RWPE1 (cell line): ENCODE results near the gene SLC29A4.

ENCODE experiments used
- CTCF ChIA-PET: fragments of 350-600 bp; sonication (Branson Sonifier 250); formaldehyde crosslinking; extraction: SDS; loops from one replicate; lab custom pipeline; 2021; lab: Yijun Ruan, JAX
- POLR2A ChIA-PET: fragments of 400-600 bp; formaldehyde crosslinking; extraction: SDS; loops from one replicate; lab custom pipeline; 2020; ENCODE audit warnings: antibody characterized with exemption; ENCODE audit not compliant: low non-redundant PET; lab: Yijun Ruan, JAX
- DNase-seq: peaks from one replicate; pipeline ENCODE4 v3.0.0; 2012; ENCODE audit warnings: low spot score
- H3K27ac ChIP-seq: fragments of 450-650 bp; 2 replicates; pipeline ENCODE4 v1.5.1; 2017
- CTCF ChIP-seq: fragments of 450-650 bp; conservative IDR thresholded peaks from 2 replicates; pipeline ENCODE4 v1.5.1; 2017; ENCODE audit warnings: low read depth, mild to moderate bottlenecking

Gene SLC29A4

DNA sequence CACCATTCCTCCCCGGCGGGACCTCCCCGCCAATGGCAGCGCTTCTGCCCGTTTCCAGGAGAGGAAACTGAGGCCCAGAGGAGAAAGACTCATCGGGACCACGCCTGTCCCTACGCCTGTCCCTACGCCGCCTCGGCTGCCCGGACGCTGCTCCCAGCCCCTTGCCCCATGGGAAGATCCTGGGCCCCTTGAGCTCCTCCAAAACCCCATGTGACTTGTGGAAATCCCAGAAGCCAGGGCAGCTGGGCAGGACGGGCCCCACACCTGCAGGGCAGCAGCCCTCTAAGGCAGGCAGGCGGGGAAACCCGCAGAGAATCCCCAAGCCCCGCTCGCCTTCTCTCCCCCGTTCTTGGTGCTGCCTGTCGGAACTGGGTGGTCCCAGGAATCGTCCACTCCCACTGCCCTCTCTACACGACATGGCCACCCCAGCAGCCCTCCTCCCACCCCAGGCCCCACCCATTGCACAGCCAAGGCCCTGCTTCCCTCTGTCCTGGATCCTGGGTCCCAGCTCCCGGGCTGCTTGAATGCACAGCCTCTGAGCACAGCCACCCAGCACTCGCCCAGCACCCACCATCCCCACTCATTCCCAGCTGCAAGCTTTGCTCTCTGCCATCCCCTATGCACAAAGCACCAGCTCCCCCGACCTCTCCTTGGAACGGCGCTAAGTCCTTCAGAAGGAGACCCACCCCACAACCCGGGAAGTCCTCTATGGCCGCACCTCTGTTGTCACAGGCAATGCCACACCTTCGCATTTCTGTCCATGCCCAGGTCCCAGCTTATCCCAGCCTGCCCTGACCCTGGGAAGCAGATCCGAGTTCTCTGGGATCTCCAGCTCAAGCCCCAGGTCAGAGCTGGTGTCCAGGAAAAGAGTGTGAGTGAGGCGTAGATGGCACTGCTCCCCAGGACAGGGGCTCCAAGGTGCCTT is 50.6 kb downstream of the SLC29A4 start:
- TF ChIP-seq CTCF: no peak
- ChIA-PET CTCF (interaction anchor here (0.6 kb wide), 2 partner anchors 34 to 93 kb away, joined by 3 to 4 read pairs; no protein-coding TSS in a partner anchor), POLR2A (interaction anchor here (0.6 kb wide), 1 partner anchor 34 kb away, joined by 3 read pairs; no protein-coding TSS in a partner anchor)
- DNase-seq: no peak
- H3K27ac ChIP-seq: peak overlapping the region; percentile 3; the same call in 1 of the 2 replicates

GRCh38 chr7:5334671-5335070 is 51.9 kb downstream of the SLC29A4 start:
- no peak for TF ChIP-seq CTCF
- POLR2A ChIA-PET: no interaction called here
- CTCF ChIA-PET: no interaction called here
- no peak for DNase-seq
- no peak overlapping the region for H3K27ac ChIP-seq

GRCh38 chr7:5337047-5337446 is 54.3 kb downstream of the SLC29A4 start:
- ChIA-PET CTCF (interaction anchor here (0.7 kb wide), 1 partner anchor 36 kb away, joined by 3 read pairs; no protein-coding TSS in a partner anchor), POLR2A (no interaction called here)
- no peak for TF ChIP-seq CTCF
- DNase-seq: no peak
- no peak overlapping the region for H3K27ac ChIP-seq

- CTCF ChIA-PET: no interaction called here
- TF ChIP-seq CTCF: no peak
Measured at GRCh38 chr7:5339955-5340354, 57.2 kb downstream of the SLC29A4 start.

DNA sequence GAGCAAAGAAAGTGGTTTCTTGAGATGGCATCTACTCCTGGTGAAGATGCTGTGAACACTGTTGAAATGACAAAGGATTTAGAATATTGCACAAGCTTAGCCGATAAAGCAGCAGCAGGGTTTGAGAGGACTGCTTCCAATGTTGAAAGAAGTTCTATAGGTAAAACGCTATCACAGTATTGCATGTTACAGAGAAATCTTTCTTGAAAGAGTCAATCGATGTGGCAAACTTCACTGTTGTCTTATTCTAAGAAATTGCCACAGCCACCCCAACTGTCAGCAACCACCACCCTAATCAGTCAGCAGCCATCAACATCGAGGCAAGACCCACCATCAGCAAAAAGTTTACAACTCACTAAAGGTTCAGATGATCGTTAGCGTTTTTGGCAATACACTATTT is 59.9 kb downstream of the SLC29A4 start:
- no peak for DNase-seq
- no peak overlapping the region for H3K27ac ChIP-seq
- ChIA-PET POLR2A (no interaction called here), CTCF (no interaction called here)
- TF ChIP-seq CTCF: no peak

More at GRCh38 chr7:5339955-5340354, 57.2 kb downstream of the SLC29A4 start:
- POLR2A ChIA-PET: no interaction called here
- DNase-seq: no peak
- no peak overlapping the region for H3K27ac ChIP-seq

DNA sequence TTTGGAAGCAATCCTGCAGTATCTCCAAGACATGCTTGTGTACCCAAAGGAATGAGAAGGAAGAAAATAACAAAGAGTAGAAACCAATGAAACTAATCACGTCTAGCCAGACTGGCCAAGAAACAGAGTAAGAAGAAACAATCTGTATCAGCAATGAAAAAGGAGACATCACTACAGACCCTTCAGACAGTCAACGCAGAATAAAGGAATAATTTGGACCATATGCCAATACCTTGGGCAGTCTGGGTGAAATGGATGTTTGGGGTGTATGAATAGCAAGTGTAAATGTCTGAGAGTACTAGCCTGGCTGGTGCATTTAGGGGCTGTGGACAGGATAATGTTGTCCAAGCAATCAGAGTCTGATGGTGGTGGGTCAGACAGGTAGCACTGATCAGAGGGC is 61.1 kb downstream of the SLC29A4 start:
- TF ChIP-seq CTCF: no peak
- ChIA-PET CTCF (no interaction called here), POLR2A (no interaction called here)
- DNase-seq: no peak
- no peak overlapping the region for H3K27ac ChIP-seq
